HG03135 (cell line): ENCODE data around the gene HNRNPL.
"Not testable (repeated sequence)": the region's sequence is repeated elsewhere in the genome, so short reads cannot be mapped to it uniquely, and the experiment has no call there.

Experiments used
- ATAC-seq: cut with Tn5 transposase; IDR thresholded peaks from one replicate; pipeline ENCODE4 v1.9.1; 2021; ENCODE audit warnings: mild to moderate bottlenecking, moderate library complexity; ENCODE audit not compliant: unreplicated experiment

HNRNPL gene

GRCh38 chr19:38805180-38805579, 44.6 kb downstream of the HNRNPL start:
- ATAC-seq = no peak

GRCh38 chr19:38803543-38803942, 46.2 kb downstream of the HNRNPL start:
- no peak for ATAC-seq

- ATAC-seq = no peak
These were observed 48.3 kb downstream of the HNRNPL start for GRCh38 chr19:38801359-38802095.

GRCh38 chr19:38800577-38801347, 49.0 kb downstream of the HNRNPL start:
- ATAC-seq = no peak

- ATAC-seq = no peak
These were observed 50.7 kb downstream of the HNRNPL start for GRCh38 chr19:38799104-38799503.

DNA sequence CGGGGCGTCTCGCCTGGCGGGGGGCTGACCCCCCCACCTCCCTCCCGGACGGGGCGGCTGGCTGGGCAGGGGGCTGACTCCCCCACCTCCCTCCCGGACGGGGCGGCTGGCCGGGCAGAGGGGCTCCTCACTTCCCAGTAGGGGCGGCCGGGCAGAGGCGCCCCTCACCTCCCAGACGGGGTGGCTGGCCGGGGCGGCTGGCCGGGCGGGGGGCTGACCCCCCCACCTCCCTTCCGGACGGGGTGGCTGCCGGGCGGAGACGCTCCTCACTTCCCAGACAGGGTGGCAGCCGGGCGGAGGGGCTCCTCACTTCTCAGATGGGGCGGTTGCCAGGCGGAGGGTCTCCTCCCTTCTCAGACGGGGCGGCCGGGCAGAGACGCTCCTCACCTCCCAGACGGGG, 52.0 kb downstream of the HNRNPL start:
- not testable (repeated sequence) for ATAC-seq

GRCh38 chr19:38796154-38796553, 53.6 kb downstream of the HNRNPL start:
- no peak for ATAC-seq

- no peak for ATAC-seq
These were observed 54.2 kb downstream of the HNRNPL start for GRCh38 chr19:38795549-38795948.

DNA sequence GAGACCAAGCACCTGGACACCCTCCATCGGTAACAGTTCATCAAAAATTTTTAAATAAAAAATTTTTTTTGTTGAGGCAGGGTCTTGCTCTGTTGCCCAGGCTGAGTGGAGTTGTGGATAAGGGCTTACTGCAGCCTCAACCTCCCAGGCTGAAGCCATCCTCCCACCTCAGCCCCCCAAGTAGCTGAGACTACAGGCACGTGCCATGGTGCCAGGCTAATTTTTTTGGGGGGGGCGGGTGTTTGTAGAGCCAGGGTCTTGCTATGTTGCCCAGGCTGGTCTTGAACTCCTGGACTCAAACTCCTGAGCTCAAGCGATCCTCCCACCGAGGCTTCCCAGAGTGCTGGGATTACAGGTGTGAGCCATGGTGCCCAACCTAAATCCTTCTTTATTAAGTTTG, 56.1 kb downstream of the HNRNPL start:
- no peak for ATAC-seq

GRCh38 chr19:38793177-38793576, 56.6 kb downstream of the HNRNPL start:
- ATAC-seq = no peak

- no peak for ATAC-seq
These were observed 57.3 kb downstream of the HNRNPL start for GRCh38 chr19:38792250-38793111.

- ATAC-seq = not testable (repeated sequence)
These were observed 58.2 kb downstream of the HNRNPL start for GRCh38 chr19:38791451-38792064.

- ATAC-seq = not testable (repeated sequence)
These were observed 59.0 kb downstream of the HNRNPL start for GRCh38 chr19:38790507-38791403.

GRCh38 chr19:38788478-38789243, 61.1 kb downstream of the HNRNPL start, which contains the start of gene LGALS7B:
Gene LGALS7B (plus strand): TSS chr19:38789200. CDS start chr19:38789227, 27 bp downstream.
- no peak for ATAC-seq

GRCh38 chr19:38786572-38787265, 63.1 kb downstream of the HNRNPL start:
- ATAC-seq = no peak
